ENCODE results near the gene FRK.
A peak's percentile ranks its signal among the peaks of the same experiment; 100 is the strongest.
"Not testable (repeated sequence)": the region's sequence is repeated elsewhere in the genome, so short reads cannot be mapped to it uniquely, and the experiment has no call there.

Gene FRK

GRCh38 chr6:115934145-115934544 lies 126.5 kb downstream of the FRK start:
- no peak for DNase-seq

GRCh38 chr6:115932481-115932880 lies 128.2 kb downstream of the FRK start:
- peak; percentile 36 for DNase-seq

- DNase-seq: not testable (repeated sequence)
These were observed 132.7 kb downstream of the FRK start for GRCh38 chr6:115928000-115928399.

- no peak for DNase-seq
These were observed 137.7 kb downstream of the FRK start for GRCh38 chr6:115922971-115923370.

GRCh38 chr6:115914098-115914497 lies 146.6 kb downstream of the FRK start:
- no peak for DNase-seq

GRCh38 chr6:115909923-115910546 lies 150.7 kb downstream of the FRK start:
- DNase-seq: no peak

GRCh38 chr6:115908906-115909559 lies 151.7 kb downstream of the FRK start:
- DNase-seq: no peak

GRCh38 chr6:115905471-115905870 lies 155.2 kb downstream of the FRK start:
- DNase-seq: no peak

- no peak for DNase-seq
These were observed 158.3 kb downstream of the FRK start for GRCh38 chr6:115902436-115902835.

GRCh38 chr6:115901896-115902295 lies 158.8 kb downstream of the FRK start:
- DNase-seq: no peak

- DNase-seq: no peak
These were observed 160.9 kb downstream of the FRK start for GRCh38 chr6:115899730-115900282.

GRCh38 chr6:115898246-115898645 lies 162.4 kb downstream of the FRK start:
- no peak for DNase-seq

- DNase-seq: peak; percentile 31
These were observed 164.1 kb downstream of the FRK start for GRCh38 chr6:115896538-115897129.

- no peak for DNase-seq
These were observed 166.2 kb downstream of the FRK start for GRCh38 chr6:115894426-115894992.

GRCh38 chr6:115891750-115892149 lies 168.9 kb downstream of the FRK start:
- no peak for DNase-seq

GRCh38 chr6:115891111-115891669 lies 169.5 kb downstream of the FRK start:
- DNase-seq: no peak

- DNase-seq: no peak
These were observed 170.5 kb downstream of the FRK start for GRCh38 chr6:115890238-115890637.

GRCh38 chr6:115888687-115889470 lies 171.8 kb downstream of the FRK start:
- DNase-seq: not testable (repeated sequence)

GRCh38 chr6:115887891-115888290 lies 172.8 kb downstream of the FRK start:
- no peak for DNase-seq

- no peak for DNase-seq
These were observed 174.9 kb downstream of the FRK start for GRCh38 chr6:115885636-115886366.

GRCh38 chr6:115882771-115883170 lies 177.9 kb downstream of the FRK start:
- no peak for DNase-seq

GRCh38 chr6:115882174-115882573 lies 178.5 kb downstream of the FRK start:
- peak; percentile 9 for DNase-seq

Data from DMS153 (cell line).